ENCODE results near the gene KAT8.

The KAT8 gene

DNA sequence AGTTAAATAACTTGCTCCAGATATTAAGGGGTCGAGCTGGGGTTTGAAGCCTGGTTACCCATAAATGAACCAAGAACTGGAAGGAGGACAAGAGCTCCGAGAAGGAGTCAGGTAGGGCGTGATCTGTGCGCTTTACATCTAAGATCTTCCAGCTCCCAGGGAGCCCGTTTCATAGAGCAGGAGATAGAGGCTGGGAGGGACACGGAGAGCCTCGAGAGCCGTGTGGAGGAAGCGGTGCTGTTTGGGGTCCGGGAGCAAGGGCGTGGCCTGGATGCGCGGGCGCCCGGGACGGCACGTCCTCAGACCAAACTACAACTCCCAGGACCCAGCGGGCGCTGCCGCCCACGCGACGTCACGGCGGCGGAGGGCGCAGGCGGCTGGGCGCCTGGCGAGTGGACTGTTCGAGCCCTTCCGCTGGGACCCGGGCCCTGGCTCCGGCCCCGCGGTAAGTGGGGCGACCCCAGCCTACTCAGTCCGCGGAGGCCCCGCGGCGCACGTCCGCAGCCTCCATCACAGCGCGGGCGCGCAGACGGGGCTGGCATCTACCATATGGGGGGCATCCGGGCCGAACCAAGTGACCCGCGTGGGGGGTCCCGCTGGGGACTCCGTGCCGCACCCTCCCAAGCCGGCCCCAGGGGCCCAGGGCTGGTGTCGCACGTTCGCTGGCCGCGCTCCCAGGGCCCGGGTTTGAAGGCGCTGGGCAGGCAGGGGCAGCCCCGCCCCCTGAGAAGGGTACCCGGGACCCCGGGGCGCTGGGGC, 9.2 kb upstream of the KAT8 start, which contains the start of gene BCKDK:
TSS of gene BCKDK (plus strand) at position 352 of the 759 bp plus-strand sequence. CDS start 838 bp downstream, outside the sequence.
- DNase-seq, result peak; percentile 50 to 67

DNA sequence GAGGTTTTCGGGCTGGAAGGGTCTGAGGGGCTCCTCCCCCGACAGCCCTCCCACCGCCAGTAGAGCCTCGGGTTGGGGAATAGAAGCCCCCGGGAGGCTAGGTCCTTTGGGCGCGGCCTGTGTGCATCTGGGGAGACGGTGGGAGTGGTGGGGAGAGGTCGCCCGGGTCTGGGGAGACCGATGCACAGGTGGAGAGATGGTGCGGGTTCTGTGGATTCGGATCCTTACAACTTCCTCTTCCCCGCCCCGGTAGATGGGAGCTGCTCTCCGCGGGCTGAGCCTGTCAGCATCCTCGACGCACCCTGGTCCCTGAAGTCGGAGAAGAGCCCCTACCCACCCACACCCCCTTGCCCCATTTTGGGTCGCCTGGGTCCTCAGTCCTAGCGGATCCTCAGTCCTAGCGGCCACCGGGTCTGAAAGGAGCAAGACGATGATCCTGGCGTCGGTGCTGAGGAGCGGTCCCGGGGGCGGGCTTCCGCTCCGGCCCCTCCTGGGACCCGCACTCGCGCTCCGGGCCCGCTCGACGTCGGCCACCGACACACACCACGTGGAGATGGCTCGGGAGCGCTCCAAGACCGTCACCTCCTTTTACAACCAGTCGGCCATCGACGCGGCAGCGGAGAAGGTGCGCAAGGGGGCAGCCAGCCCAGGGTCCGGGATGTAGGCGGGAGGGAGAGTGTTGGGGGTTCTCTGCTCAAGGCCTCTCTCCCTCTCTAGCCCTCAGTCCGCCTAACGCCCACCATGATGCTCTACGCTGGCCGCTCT, 8.5 kb upstream of the KAT8 start:
- DNase-seq, result no peak

DNA sequence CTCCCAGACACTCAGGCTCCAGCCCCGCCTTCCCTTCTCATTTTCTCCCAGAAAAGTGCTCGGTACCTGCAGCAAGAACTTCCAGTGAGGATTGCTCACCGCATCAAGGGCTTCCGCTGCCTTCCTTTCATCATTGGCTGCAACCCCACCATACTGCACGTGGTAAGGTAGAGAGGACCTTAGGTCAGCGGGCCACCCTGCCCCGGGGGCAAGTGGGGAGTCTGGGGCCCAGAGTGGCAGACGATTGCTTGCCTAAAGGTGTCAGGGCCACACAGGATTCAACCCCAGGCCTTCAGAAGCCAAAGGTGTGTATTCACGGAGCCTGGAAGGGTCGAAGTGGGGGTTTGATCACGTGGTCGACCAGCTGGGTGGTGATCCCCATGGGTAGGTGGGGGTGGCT, 7.8 kb upstream of the KAT8 start:
- no peak for DNase-seq

DNA sequence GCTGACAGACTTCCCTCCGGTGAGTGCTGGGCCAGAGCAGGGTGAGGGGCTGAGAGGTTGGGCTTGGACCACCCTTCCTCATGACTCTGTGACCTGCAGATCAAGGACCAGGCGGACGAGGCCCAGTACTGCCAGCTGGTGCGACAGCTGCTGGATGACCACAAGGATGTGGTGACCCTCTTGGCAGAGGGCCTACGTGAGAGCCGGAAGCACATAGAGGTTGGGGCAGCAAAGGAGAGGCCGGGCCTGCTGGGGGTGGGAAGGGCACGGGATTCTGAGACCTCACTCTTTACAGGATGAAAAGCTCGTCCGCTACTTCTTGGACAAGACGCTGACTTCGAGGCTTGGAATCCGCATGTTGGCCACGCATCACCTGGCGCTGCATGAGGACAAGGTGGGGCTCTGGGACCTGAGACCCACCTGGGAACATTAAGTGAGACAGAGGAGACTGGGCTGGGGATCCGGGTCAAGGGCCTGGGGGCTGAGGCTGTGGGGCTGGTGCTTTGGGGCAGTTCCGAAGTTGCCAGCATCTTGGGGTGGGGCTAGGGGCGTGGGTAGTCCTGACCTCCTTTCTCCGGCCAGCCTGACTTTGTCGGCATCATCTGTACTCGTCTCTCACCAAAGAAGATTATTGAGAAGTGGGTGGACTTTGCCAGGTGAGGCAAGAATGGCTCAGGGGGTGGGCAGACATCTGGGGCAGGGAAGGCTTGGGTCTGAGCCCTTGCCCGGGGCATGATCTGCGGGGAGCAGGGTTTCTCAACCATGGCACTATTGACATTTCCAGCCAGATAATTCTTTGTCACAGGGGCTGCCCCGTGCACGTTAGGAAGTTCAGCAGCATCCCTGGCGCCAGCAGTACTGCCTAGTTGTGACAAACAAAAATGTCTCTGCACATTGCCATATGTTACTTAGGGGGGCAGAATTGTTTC, 7.1 kb upstream of the KAT8 start:
- DNase-seq, result no peak

DNA sequence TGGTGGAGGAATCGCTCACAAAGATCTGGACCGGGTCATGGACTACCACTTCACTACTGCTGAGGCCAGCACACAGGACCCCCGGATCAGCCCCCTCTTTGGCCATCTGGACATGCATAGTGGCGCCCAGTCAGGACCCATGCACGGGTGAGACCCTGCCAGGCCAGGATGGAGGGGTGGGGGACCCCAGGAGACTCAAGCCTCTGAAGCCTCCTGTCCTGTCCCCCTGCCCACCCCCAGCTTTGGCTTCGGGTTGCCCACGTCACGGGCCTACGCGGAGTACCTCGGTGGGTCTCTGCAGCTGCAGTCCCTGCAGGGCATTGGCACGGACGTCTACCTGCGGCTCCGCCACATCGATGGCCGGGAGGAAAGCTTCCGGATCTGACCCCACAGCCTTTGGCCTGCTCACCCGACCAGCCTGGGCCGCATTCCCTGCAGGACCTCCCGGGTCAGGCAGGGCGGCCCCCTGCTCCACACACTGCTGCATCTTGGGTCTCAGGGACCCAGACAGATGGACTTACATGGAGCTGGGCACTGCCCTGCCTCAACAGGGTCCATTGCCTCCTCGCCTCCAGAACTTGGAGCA, 5.5 kb upstream of the KAT8 start:
- DNase-seq, result no peak

GRCh38 chr16:31112711-31113110, 4.8 kb upstream of the KAT8 start:
- DNase-seq, result no peak

GRCh38 chr16:31113121-31114120, 4.0 kb upstream of the KAT8 start:
- DNase-seq, result peak in 1 of 2 donors; percentile 47

GRCh38 chr16:31114468-31114867, 3.0 kb upstream of the KAT8 start:
- no peak for DNase-seq

DNA sequence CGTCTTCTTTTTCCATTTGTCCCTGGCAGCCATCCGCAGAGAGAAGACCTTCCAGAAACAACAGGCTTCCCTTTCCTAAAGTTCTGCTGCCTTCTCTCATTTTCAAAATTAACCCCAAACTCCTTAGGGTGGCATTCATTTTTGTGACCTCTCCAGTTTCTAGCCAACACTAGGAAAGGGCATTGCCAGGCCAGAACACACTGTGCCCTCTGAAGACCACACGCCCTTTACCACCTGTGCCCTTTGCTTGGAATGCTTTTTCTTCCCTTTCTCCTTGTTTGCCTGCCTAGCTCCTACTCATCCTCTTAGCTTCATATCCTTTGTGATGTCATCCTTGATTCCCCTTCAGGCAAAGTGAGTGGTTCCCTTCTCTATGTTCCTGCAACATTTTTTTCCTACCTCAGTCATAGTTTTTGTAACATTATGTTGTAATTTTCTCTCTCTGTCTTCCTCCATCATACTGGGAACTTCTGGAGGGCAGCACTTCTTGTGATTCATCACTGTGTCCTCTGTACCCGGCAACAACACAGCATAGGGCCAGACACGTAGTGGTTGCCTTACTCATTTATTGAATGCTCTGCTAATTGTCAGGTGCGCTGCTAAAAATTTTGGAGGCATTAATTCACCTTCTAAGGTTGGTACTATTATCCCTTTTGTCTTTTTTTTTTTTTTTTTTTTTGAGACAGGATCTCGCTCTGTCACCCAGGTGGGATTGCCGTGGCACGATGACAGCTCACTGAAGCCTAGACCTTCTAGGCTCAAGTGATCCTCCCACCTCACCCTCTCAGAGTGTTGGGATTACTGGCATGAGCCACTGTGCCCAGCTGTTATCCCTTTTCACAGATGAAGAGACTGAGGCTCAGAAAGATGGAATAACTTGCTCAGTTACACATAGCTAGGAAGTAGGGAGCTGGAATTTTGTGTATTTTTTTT, 1.0 kb downstream of the KAT8 start:
- peak in 1 of 2 donors; percentile 41 for DNase-seq

GRCh38 chr16:31120129-31120528, 2.7 kb downstream of the KAT8 start:
- no peak for DNase-seq

DNA sequence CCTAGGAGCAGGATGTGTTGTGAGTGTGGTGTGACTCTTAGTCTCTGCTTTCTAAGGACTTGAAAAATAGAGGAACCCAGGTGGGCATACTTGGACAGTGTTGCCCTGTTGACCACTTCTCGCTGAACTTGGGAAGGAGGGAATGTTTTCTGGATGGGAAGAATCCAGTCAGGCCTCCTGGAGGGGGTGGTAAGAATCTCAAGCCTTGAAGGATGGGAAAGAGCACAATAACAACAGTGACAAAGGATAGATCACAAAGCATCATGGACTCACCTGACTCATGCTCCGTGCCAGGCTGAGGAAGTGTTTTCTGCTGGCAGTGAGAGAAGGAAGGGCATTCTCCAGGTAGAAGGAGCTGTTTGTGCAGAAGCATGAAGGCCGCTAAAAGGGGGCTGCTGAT, 8.4 kb downstream of the KAT8 start:
- no peak for DNase-seq

DNA sequence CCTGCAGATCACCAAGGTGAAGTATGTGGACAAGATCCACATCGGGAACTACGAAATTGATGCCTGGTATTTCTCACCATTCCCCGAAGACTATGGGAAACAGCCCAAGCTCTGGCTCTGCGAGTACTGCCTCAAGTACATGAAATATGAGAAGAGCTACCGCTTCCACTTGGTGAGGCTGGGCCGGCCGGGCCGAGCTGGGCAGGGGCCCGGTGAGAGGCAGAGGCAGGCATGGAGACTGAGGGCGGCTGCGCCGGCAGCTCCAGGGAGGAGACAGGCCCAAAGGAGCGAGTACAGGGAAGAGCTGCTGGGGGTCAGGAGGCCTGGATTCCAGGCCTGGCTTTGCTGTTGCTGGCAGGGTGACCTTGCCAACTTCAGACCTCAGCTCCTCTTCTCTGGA, 9.7 kb downstream of the KAT8 start:
- no peak for DNase-seq

GRCh38 chr16:31128711-31129567, 11.5 kb downstream of the KAT8 start:
- DNase-seq, result peak; percentile 28 to 77

GRCh38 chr16:31129568-31130335, 12.3 kb downstream of the KAT8 start:
- no peak for DNase-seq

- no peak for DNase-seq
Measured at GRCh38 chr16:31130336-31130891, 12.9 kb downstream of the KAT8 start.

GRCh38 chr16:31130899-31131298, 13.4 kb downstream of the KAT8 start:
- no peak for DNase-seq

GRCh38 chr16:31131416-31131815, 14.0 kb downstream of the KAT8 start:
- no peak for DNase-seq

DNA sequence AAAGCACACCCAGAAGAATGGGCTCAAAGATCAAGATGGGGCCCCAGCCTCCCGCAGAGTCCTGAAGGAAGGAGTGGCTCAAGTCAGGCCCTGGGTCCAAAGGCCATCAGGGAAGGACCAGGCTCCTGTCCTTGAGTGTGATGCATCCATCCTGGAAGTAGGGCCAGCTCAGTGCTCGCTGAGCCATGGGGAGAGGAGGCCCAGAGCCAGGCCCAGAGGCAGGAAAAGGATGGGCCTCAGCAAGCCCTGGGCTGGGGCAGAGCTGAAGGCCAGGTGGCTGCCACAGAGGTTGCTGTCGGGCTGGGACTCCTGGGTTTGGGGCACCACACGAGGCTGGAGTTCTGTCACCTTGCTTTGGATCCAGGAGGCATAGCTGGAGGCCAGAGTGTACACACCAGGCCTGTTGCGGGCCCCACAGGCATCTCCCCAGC, 14.4 kb downstream of the KAT8 start:
- no peak for DNase-seq

All from CD4-positive, alpha-beta T cell treated with Interferon alpha-2 for 1 hour (primary cell).